Measurements from ENCODE around the gene UGT1A10. TPM values are rescaled to one million over a fixed set of nuclear protein-coding genes. Genes with fewer than 3 reads are reported as not detected.

UGT1A10 gene
- total and polyA plus RNA-seq, 2 donors (not counting 1 experiment from before 2014, with no cell fraction given) = not detected

DNA sequence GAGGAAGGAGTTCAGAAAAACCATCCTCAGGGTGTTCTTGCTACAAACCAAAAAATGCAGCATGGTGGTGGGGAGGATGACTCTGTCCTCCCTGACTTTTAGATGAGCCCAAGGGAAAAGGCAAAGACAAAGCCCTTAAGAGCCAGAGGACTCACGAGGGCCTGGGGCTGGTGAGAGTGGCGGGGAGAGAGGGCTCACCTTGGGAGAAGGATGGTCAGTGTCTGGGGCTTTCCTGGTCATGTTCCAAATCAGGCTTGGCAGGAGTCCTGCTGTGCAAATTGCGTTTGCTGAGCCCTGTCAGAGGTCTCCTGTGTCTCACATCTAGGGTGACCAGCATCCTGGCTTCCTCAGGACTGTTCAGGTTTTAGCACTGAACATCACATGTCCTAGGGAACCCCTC lies 128.5 kb downstream of the UGT1A10 start:
- no peak overlapping the region for H3K9ac ChIP-seq (ENCODE audit: low read length)

GRCh38 chr2:233766416-233766815 lies 130.2 kb downstream of the UGT1A10 start:
- peaks cover 50% of the 10 kb centered on the region for H3K27me3 Mint-ChIP-seq
- H3K27me3 ChIP-seq (replicated peaks in 1 of 4; ENCODE audit: control extremely low read depth in 1 of 4, control insufficient read depth in 3 of 4, insufficient read depth in 4 of 4, low read length in 3 of 4) = peaks cover 0 to 4% (median 0%) of the 10 kb centered on the region in 4 experiments
- H4K20me1 ChIP-seq (ENCODE audit: control insufficient read depth, insufficient read depth, low read length, poor library complexity, severe bottlenecking) = no peaks in the 10 kb centered on the region
- H3K9ac ChIP-seq (ENCODE audit: low read length) = no peak overlapping the region
- H3K27ac Mint-ChIP-seq = no peak overlapping the region
- intact Hi-C loops (cut with micrococcal nuclease) = no loop called here
- H3K9me3 Mint-ChIP-seq (ENCODE audit: insufficient read depth) = peaks cover 2% of the 10 kb centered on the region
- no peak for DNase-seq
- no peak for ATAC-seq (ENCODE audit: low read depth)
- no peaks in the 10 kb centered on the region for H3K4me1 ChIP-seq (ENCODE audit: control insufficient read depth in 2 of 2, insufficient read depth in 2 of 2, low read length in 2 of 2)
- no peaks in the 10 kb centered on the region for H3K9me3 ChIP-seq (ENCODE audit: control extremely low read depth in 1 of 3, control insufficient read depth in 2 of 3, insufficient read depth in 1 of 3, low read length in 2 of 3)
- H3K36me3 ChIP-seq (replicated peaks in 1 of 2; ENCODE audit: control extremely low read depth in 1 of 2, control insufficient read depth in 1 of 2, extremely low read depth in 1 of 2, insufficient read depth in 2 of 2, low read length in 1 of 2) = no peaks in the 10 kb centered on the region
- no peak overlapping the region for H3K4me3 Mint-ChIP-seq
- H3K27ac ChIP-seq (ENCODE audit: low read length in 2 of 2) = no peak overlapping the region
- ChIA-PET POLR2A (no interaction called here), CTCF (no interaction called here)
- H3K79me2 ChIP-seq (ENCODE audit: control insufficient read depth, insufficient read depth, low read length) = no peaks in the 10 kb centered on the region
- no peak for TF ChIP-seq CTCF (IDR thresholded peaks at IDR 0.05)
- TF ChIP-seq EZH2 (IDR thresholded peaks at IDR 0.05; ENCODE audit: borderline replicate concordance, insufficient read depth, low read depth, low read length, poor library complexity, severe bottlenecking) = no peak
- no peak overlapping the region for H2AFZ ChIP-seq (ENCODE audit: insufficient read depth, low read depth, low read length, poor library complexity, severe bottlenecking)
- no peak overlapping the region for H3K4me3 ChIP-seq (ENCODE audit: control extremely low read depth in 1 of 5, extremely low read depth in 1 of 5, insufficient read depth in 1 of 5, low read depth in 2 of 5, low read length in 4 of 5)
- WGBS (ENCODE audit: insufficient coverage) = 88% methylated on average over 2 of the region's 4 CpGs
- no peaks in the 10 kb centered on the region for H3K4me1 Mint-ChIP-seq
- H3K4me2 ChIP-seq (replicated peaks; ENCODE audit: low read depth, low read length, poor library complexity, severe bottlenecking) = no peak overlapping the region

More for the DNA sequence above, 128.5 kb downstream of the UGT1A10 start:
- Mint-ChIP-seq H3K4me3 (no peak overlapping the region), H3K9me3 (ENCODE audit: insufficient read depth) (peaks cover 2% of the 10 kb centered on the region), H3K4me1 (no peaks in the 10 kb centered on the region), H3K27ac (no peak overlapping the region), H3K27me3 (peaks cover 50% of the 10 kb centered on the region)
- Histone ChIP-seq H3K4me3 (ENCODE audit: control extremely low read depth in 1 of 5, extremely low read depth in 1 of 5, insufficient read depth in 1 of 5, low read depth in 2 of 5, low read length in 4 of 5) (no peak overlapping the region), H3K79me2 (ENCODE audit: control insufficient read depth, insufficient read depth, low read length) (no peaks in the 10 kb centered on the region), H2AFZ (ENCODE audit: insufficient read depth, low read depth, low read length, poor library complexity, severe bottlenecking) (no peak overlapping the region), H3K4me2 (replicated peaks; ENCODE audit: low read depth, low read length, poor library complexity, severe bottlenecking) (no peak overlapping the region), H3K36me3 (replicated peaks in 1 of 2; ENCODE audit: control extremely low read depth in 1 of 2, control insufficient read depth in 1 of 2, extremely low read depth in 1 of 2, insufficient read depth in 2 of 2, low read length in 1 of 2) (no peaks in the 10 kb centered on the region), H4K20me1 (ENCODE audit: control insufficient read depth, insufficient read depth, low read length, poor library complexity, severe bottlenecking) (no peaks in the 10 kb centered on the region), H3K27me3 (replicated peaks in 1 of 4; ENCODE audit: control extremely low read depth in 1 of 4, control insufficient read depth in 3 of 4, insufficient read depth in 4 of 4, low read length in 3 of 4) (peaks cover 0 to 4% (median 0%) of the 10 kb centered on the region in 4 experiments), H3K27ac (ENCODE audit: low read length in 2 of 2) (no peak overlapping the region), H3K9me3 (ENCODE audit: control extremely low read depth in 1 of 3, control insufficient read depth in 2 of 3, insufficient read depth in 1 of 3, low read length in 2 of 3) (no peaks in the 10 kb centered on the region), H3K4me1 (ENCODE audit: control insufficient read depth in 2 of 2, insufficient read depth in 2 of 2, low read length in 2 of 2) (no peaks in the 10 kb centered on the region)
- intact Hi-C loops (cut with micrococcal nuclease) = no loop called here
- POLR2A ChIA-PET = no interaction called here
- CTCF ChIA-PET = no interaction called here
- TF ChIP-seq CTCF (IDR thresholded peaks at IDR 0.05) = no peak
- TF ChIP-seq EZH2 (IDR thresholded peaks at IDR 0.05; ENCODE audit: borderline replicate concordance, insufficient read depth, low read depth, low read length, poor library complexity, severe bottlenecking) = no peak
- ATAC-seq (ENCODE audit: low read depth) (no peak), DNase-seq (no peak)
- WGBS (ENCODE audit: insufficient coverage) = 63% methylated on average over 3 of the region's 3 CpGs
